NCI-H1092 treated with DMSO at 0.1 percent for 48 hours (cell line): Measurements from ENCODE around the gene ME1.

Source experiments
- DNase-seq: peaks from one replicate; lab custom pipeline; 2025; lab: John Stamatoyannopoulos, UW

Gene ME1

DNA sequence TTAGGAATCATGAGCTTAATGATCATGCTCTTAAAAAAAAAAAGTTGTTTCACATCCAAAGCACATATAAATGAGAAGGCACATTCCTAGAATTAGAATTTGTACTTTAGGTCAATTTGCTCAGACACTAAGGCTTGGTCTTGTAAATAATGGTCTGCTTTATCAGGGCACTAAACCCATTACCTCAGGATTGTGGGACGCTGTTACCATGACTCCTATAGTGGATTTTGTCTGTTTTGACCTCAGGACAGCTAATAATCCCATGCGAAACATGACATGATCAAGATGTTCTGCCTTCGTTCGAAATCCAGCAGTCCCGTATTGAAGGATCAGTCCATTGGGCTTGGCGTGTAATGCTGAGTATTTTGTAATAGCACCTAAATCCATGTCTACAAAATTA is 240.2 kb downstream of the ME1 start:
- DNase-seq, result no peak

GRCh38 chr6:83188501-83188900 is 242.3 kb downstream of the ME1 start:
- DNase-seq, result no peak

DNA sequence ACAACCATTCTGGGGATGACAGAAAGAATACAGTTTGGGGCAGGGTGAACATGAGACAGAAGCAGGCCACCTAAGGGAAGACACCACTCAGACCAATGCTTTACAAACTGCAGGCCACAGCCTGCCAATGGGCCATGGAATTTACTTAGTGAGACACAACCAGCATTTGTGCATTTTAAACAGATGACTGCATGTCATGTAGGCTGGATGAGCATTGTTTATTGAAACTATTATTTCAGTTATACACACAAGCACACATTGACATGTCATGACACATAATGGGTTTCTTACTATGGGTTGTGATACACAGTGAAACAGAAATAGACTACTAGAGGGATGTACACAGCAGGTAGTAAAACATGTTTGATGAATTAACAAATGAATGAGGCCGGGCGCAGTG is 245.8 kb downstream of the ME1 start:
- no peak for DNase-seq

- no peak for DNase-seq
These were observed 247.6 kb downstream of the ME1 start for GRCh38 chr6:83183082-83183828.

DNA sequence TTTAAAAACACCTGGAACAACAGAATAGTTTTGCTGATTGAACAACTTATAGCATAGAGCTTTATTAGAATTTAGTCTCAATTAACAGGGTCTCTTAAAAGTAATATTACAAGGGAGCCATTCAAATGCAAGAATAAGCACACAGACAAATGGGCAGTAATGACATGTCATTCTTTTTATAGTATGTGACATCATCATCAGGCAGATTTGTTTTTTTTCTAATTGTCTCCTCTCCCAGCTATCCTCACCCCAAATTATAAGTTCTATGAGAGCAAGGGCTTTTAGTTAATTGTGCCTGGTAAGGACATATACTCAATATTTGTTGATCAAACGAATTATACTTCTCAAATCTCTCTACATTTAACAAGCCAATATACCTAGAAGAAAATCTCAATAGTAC is 248.7 kb downstream of the ME1 start:
- DNase-seq, result no peak

GRCh38 chr6:83180426-83180950 is 250.4 kb downstream of the ME1 start:
- DNase-seq, result no peak

- no peak for DNase-seq
These were observed 254.6 kb downstream of the ME1 start for GRCh38 chr6:83176246-83176645.

DNA sequence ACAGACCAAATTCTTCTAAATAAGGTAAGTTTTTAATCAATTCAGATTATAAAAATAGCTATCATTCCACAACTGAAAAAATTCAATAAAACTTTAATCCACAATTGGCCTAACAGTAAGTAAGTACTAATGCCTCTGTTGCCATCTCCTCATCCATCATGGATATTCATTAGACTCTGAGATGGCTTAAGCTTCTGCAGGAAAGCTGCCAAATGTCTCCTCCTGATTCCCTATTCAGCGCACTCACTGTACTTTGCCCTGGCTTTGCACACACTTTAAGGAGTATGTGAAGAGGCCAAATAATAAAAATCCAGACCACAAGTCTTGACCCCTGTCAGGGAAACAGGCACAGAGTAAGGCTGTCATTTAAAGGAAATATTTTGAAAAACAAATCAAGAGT is 261.3 kb downstream of the ME1 start:
- DNase-seq, result no peak

- no peak for DNase-seq
These were observed 261.7 kb downstream of the ME1 start for GRCh38 chr6:83169106-83169505.

DNA sequence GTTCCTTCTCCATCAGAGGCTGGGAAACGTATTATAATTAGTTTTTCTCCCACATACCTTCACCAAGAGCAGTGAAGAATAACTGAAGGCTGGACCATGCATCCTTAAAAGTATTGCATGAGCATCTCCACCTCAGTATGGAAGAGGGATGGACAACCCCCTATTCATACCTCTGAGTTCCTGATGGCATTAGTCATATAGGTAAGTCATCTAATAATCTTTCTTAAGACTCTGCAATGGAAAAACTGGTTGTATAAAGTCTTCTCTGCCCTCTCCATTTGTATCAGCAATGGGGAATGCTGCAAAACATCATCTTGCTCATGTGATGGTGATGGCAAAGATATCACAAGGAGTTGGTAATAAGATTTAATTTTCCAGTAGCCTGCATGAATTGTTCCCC is 262.3 kb downstream of the ME1 start:
- DNase-seq, result no peak

DNA sequence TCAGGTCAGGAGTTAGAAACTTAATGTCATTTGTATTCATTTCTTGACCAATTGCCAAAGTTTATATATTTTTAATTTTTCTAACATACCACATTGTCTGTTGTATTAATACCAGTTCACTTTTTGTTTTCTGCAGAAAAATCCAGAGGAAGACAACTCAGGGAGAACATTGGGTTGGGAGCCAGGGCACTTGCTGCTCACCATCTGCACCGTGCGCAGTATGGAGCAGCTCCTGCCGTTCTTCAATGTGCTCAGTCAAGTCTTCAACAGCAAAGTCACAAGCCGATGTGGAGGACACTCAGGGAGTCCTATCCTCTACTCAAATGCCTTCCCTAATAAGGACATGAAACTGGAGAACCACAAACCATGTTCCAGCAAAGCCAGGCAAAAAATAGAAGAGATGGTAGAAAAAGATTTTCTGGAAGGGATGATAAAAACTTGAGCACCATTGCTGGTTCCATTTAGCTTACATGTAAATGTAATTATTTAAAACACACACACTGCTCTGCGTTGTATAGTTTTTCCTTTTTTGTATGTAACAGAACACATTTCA is 263.0 kb downstream of the ME1 start:
- no peak for DNase-seq
